Neuronal stem cell (in vitro differentiated cells): ENCODE data around the gene LIPE.

Experiments used
- DNase-seq: peaks from one replicate; pipeline ENCODE4 v3.0.0-alpha.2; 2013; ENCODE audit warnings: low spot score
- H2AFZ ChIP-seq: one replicate; pipeline ENCODE4 v1.6.1; 2013; ENCODE audit warnings: mild to moderate bottlenecking, low read length, inconsistent platforms
- H2AK5ac ChIP-seq: 2 replicates; pipeline ENCODE4 v1.6.1; 2013; ENCODE audit warnings: low read depth, mild to moderate bottlenecking, inconsistent platforms, low read length, moderate library complexity, mixed read lengths
- H2BK120ac ChIP-seq: 2 replicates; pipeline ENCODE4 v1.6.1; 2013; ENCODE audit warnings: low read depth, mild to moderate bottlenecking, inconsistent platforms, low read length, moderate library complexity, mixed read lengths
- H2BK12ac ChIP-seq: one replicate; pipeline ENCODE4 v1.6.1; 2013; ENCODE audit warnings: low read length, inconsistent platforms
- H2BK15ac ChIP-seq: 2 replicates; pipeline ENCODE4 v1.6.1; 2013; ENCODE audit warnings: mild to moderate bottlenecking, low read length, inconsistent platforms, mixed read lengths
- H2BK5ac ChIP-seq: one replicate; pipeline ENCODE4 v1.6.1; 2013; ENCODE audit warnings: inconsistent platforms, mild to moderate bottlenecking, low read length, moderate library complexity
- H3K14ac ChIP-seq: one replicate; pipeline ENCODE4 v1.6.1; 2013; ENCODE audit warnings: low read length, inconsistent platforms
- H3K18ac ChIP-seq: 2 replicates; pipeline ENCODE4 v1.6.1; 2013; ENCODE audit warnings: low read length, inconsistent platforms
- H3K23ac ChIP-seq: 2 replicates; pipeline ENCODE4 v1.6.1; 2013; ENCODE audit warnings: low read depth, mild to moderate bottlenecking, mixed read lengths, low read length, inconsistent platforms; ENCODE audit not compliant: poor library complexity
- H3K27ac ChIP-seq: replicated peaks from 3 replicates; pipeline ENCODE4 v1.5.1; 2013; ENCODE audit warnings: low read length, inconsistent platforms
- H3K27me3 ChIP-seq, 3 experiments: 2 replicates each; pipeline ENCODE4 v1.6.1; 2013; ENCODE audit warnings: low read length in 3 of 3, mild to moderate bottlenecking in 2 of 3, inconsistent platforms in 1 of 3, low read depth in 1 of 3, mixed read lengths in 1 of 3, moderate library complexity in 1 of 3; ENCODE audit not compliant: control insufficient read depth in 3 of 3, insufficient read depth in 3 of 3
- H3K36me3 ChIP-seq, 2 donors: replicated peaks in 1 of 2; 2 replicates each; pipeline ENCODE4 v1.6.1; 2013; ENCODE audit warnings: low read length in 2 of 2; ENCODE audit not compliant: control insufficient read depth in 2 of 2, insufficient read depth in 2 of 2
- H3K4ac ChIP-seq: 2 replicates; pipeline ENCODE4 v1.6.1; 2013; ENCODE audit warnings: inconsistent platforms, mild to moderate bottlenecking, low read length, moderate library complexity
- H3K4me1 ChIP-seq, 2 donors: 1 replicate in 1 of 2; 2 replicates in 1 of 2; pipeline ENCODE4 v1.6.1; 2013; ENCODE audit warnings: low read length in 2 of 2, low read depth in 1 of 2; ENCODE audit not compliant: control insufficient read depth in 2 of 2, insufficient read depth in 1 of 2
- H3K4me2 ChIP-seq: one replicate; pipeline ENCODE4 v1.6.1; 2013; ENCODE audit warnings: mild to moderate bottlenecking, low read length, inconsistent platforms; ENCODE audit not compliant: insufficient read depth, poor library complexity, severe bottlenecking
- H3K4me3 ChIP-seq, 2 donors: 2 replicates each; pipeline ENCODE4 v1.5.1; 2013; ENCODE audit warnings: low read length in 2 of 2, mild to moderate bottlenecking in 2 of 2, inconsistent platforms in 1 of 2, moderate library complexity in 1 of 2
- H3K79me1 ChIP-seq: one replicate; pipeline ENCODE4 v1.6.1; 2013; ENCODE audit warnings: low read depth, mild to moderate bottlenecking, inconsistent platforms, low read length, moderate library complexity
- H3K9ac ChIP-seq: one replicate; pipeline ENCODE4 v1.6.1; 2013; ENCODE audit warnings: mild to moderate bottlenecking, low read depth, low read length, inconsistent platforms; ENCODE audit not compliant: poor library complexity
- H3K9me3 ChIP-seq, 2 donors: replicated peaks in 1 of 2; 2 replicates each; pipeline versions ENCODE3 to v1.6.1; 2013; ENCODE audit warnings: low read length in 2 of 2, mild to moderate bottlenecking in 2 of 2, inconsistent platforms in 1 of 2, low read depth in 1 of 2, mixed read lengths in 1 of 2, moderate library complexity in 1 of 2; ENCODE audit not compliant: control insufficient read depth in 2 of 2, insufficient read depth in 1 of 2
- H4K8ac ChIP-seq: one replicate; pipeline ENCODE4 v1.6.1; 2013; ENCODE audit warnings: low read depth, mild to moderate bottlenecking, inconsistent platforms, low read length, moderate library complexity
- H4K91ac ChIP-seq: one replicate; pipeline ENCODE4 v1.6.1; 2013; ENCODE audit warnings: low read length, low read depth, mild to moderate bottlenecking, inconsistent platforms; ENCODE audit not compliant: poor library complexity
- WGBS, 2 donors: extraction: QIAGEN DNeasy Blood & Tissue Kit; methylation state at CpG; one replicate each; pipeline ENCODE4 v1.1.7; 2013; ENCODE audit warnings: missing lambda C conversion rate in 2 of 2, mixed read lengths in 1 of 2; ENCODE audit not compliant: insufficient read length in 2 of 2, insufficient replicate concordance in 1 of 2; ENCODE audit errors: extremely low coverage in 2 of 2; 5-methylcytosine and 5-hydroxymethylcytosine counted together

Gene LIPE

GRCh38 chr19:42406111-42406510 is 21.1 kb downstream of the LIPE start:
- no peak overlapping the region for H3K4me3 ChIP-seq
- H3K4me1 ChIP-seq = peaks cover 7 to 9% of the 10 kb centered on the region in 2 donors
- no peaks in the 10 kb centered on the region for H3K9me3 ChIP-seq
- no CpG with 5 or more reads among the region's 11 CpGs for WGBS, 2 donors
- H3K4ac ChIP-seq = no peak overlapping the region
- no peak overlapping the region for H3K4me2 ChIP-seq
- H2AK5ac ChIP-seq = peak overlapping the region; percentile 10
- H3K14ac ChIP-seq = no peak overlapping the region
- peak overlapping the region; percentile 9 for H4K91ac ChIP-seq
- H2BK5ac ChIP-seq = no peak overlapping the region
- no peak overlapping the region for H2AFZ ChIP-seq
- H4K8ac ChIP-seq = peak overlapping the region; percentile 82
- H2BK15ac ChIP-seq = no peak overlapping the region
- H3K9ac ChIP-seq = peak overlapping the region; percentile 67
- H3K27me3 ChIP-seq = no peaks in the 10 kb centered on the region
- no peak overlapping the region for H2BK120ac ChIP-seq
- DNase-seq = no peak
- peak overlapping the region; percentile 5 for H3K23ac ChIP-seq
- H3K79me1 ChIP-seq = peaks cover 10% of the 10 kb centered on the region
- H3K36me3 ChIP-seq = peaks cover 16 to 63% of the 10 kb centered on the region in 2 donors
- peak overlapping the region; percentile 94 for H2BK12ac ChIP-seq
- H3K27ac ChIP-seq = no peak overlapping the region
- peak overlapping the region; percentile 64 for H3K18ac ChIP-seq

GRCh38 chr19:42403586-42403985 is 23.6 kb downstream of the LIPE start:
- H3K36me3 ChIP-seq = peaks cover 16 to 49% of the 10 kb centered on the region in 2 donors
- no peak overlapping the region for H3K18ac ChIP-seq
- H3K9me3 ChIP-seq = no peaks in the 10 kb centered on the region
- peaks cover 5% of the 10 kb centered on the region for H3K79me1 ChIP-seq
- no peak overlapping the region for H2BK120ac ChIP-seq
- H3K14ac ChIP-seq = no peak overlapping the region
- no CpG with 5 or more reads among the region's 10 CpGs for WGBS, 2 donors
- no peak overlapping the region for H4K8ac ChIP-seq
- H3K4ac ChIP-seq = no peak overlapping the region
- H2AK5ac ChIP-seq = no peak overlapping the region
- no peak overlapping the region for H2BK5ac ChIP-seq
- H2AFZ ChIP-seq = no peak overlapping the region
- peaks cover 11 to 12% of the 10 kb centered on the region in 2 donors for H3K4me1 ChIP-seq
- H2BK15ac ChIP-seq = no peak overlapping the region
- no peak overlapping the region for H3K27ac ChIP-seq
- no peak overlapping the region for H3K4me3 ChIP-seq
- H2BK12ac ChIP-seq = no peak overlapping the region
- H3K23ac ChIP-seq = no peak overlapping the region
- DNase-seq = no peak
- H3K4me2 ChIP-seq = no peak overlapping the region
- H3K9ac ChIP-seq = no peak overlapping the region
- H3K27me3 ChIP-seq = no peaks in the 10 kb centered on the region
- no peak overlapping the region for H4K91ac ChIP-seq

- H3K36me3 ChIP-seq = peaks cover 12 to 42% of the 10 kb centered on the region in 2 donors
- no peaks in the 10 kb centered on the region for H3K9me3 ChIP-seq
- peak overlapping the region; percentile 34 for H3K23ac ChIP-seq
- DNase-seq = no peak
- WGBS, 2 donors = no CpG with 5 or more reads among the region's 34 CpGs
- peak overlapping the region; percentile 78 for H3K4me2 ChIP-seq
- H2AFZ ChIP-seq = peak overlapping the region; percentile 83
- H3K18ac ChIP-seq = peak overlapping the region; percentile 87
- peaks cover 6% of the 10 kb centered on the region for H3K79me1 ChIP-seq
- H3K14ac ChIP-seq = peak overlapping the region; percentile 14
- no peaks in the 10 kb centered on the region for H3K27me3 ChIP-seq
- H3K4me3 ChIP-seq = peak overlapping the region; percentile 65 to 93
- H2BK5ac ChIP-seq = no peak overlapping the region
- H2BK15ac ChIP-seq = peak overlapping the region; percentile 93
- peak overlapping the region; percentile 71 for H2AK5ac ChIP-seq
- H3K4ac ChIP-seq = no peak overlapping the region
- H2BK120ac ChIP-seq = no peak overlapping the region
- H2BK12ac ChIP-seq = peak overlapping the region; percentile 17
- no peak overlapping the region for H4K91ac ChIP-seq
- H3K4me1 ChIP-seq = peaks cover 15% of the 10 kb centered on the region in 2 donors
- H3K27ac ChIP-seq = no peak overlapping the region
- H4K8ac ChIP-seq = no peak overlapping the region
- peak overlapping the region; percentile 98 for H3K9ac ChIP-seq
Observed at GRCh38 chr19:42402376-42403116, 24.6 kb downstream of the LIPE start.

- Histone ChIP-seq H2BK120ac (peak overlapping the region; percentile 69), H3K4me2 (peak overlapping the region; percentile 78), H4K91ac (no peak overlapping the region), H2BK15ac (no peak overlapping the region), H3K9me3 (no peaks in the 10 kb centered on the region), H3K27me3 (no peaks in the 10 kb centered on the region), H3K27ac (peak overlapping the region; percentile 85), H2AK5ac (peak overlapping the region; percentile 71), H3K18ac (peak overlapping the region; percentile 97), H3K4me1 (peaks cover 18 to 19% of the 10 kb centered on the region in 2 donors), H3K36me3 (peaks cover 6 to 33% of the 10 kb centered on the region in 2 donors), H3K14ac (peak overlapping the region; percentile 42), H3K79me1 (peaks cover 9% of the 10 kb centered on the region), H2BK12ac (no peak overlapping the region), H2AFZ (peak overlapping the region; percentile 83), H4K8ac (no peak overlapping the region), H3K4me3 (peak overlapping the region; percentile 65 to 93), H3K4ac (no peak overlapping the region), H3K9ac (peak overlapping the region; percentile 98), H3K23ac (peak overlapping the region; percentile 87), H2BK5ac (no peak overlapping the region)
- WGBS, 2 donors = no CpG with 5 or more reads among the region's 80 CpGs
- DNase-seq = peak; percentile 84
Observed at GRCh38 chr19:42401365-42402303, 25.6 kb downstream of the LIPE start.
